Head of caudate nucleus (tissue), 42 donors: ENCODE measurements around the gene CHD1.
A peak's percentile ranks its signal among the peaks of the same experiment; 100 is the strongest.
"Not testable (repeated sequence)": the region's sequence is repeated elsewhere in the genome, so short reads cannot be mapped to it uniquely, and the experiment has no call there.

ENCODE experiments used
- DNase-seq, 42 donors: peaks; one replicate each; pipeline versions ENCODE4 v3.0.0 to v3.0.0-alpha.2; 2020 to 2021; ENCODE audit warnings: mixed read lengths in 7 of 42
- intact Hi-C: fragments of 100-400 bp; cut with DNase I; formaldehyde crosslinking; loops from one replicate; pipeline ENCODE4 v1.15.0; 2022

CHD1 gene

GRCh38 chr5:98928873-98929709, at the start of gene CHD1:
TSS of gene CHD1 (minus strand) at chr5:98929007. CDS start at chr5:98926386, 2,621 bp downstream.
- intact Hi-C loops: loop anchor here (2.0 to 5.0 kb wide), 2 partner anchors 103 to 156 kb away; partner anchors contain the start of gene RGMB

GRCh38 chr5:98978528-98978927, 49.7 kb upstream of the CHD1 start:
- no peak for DNase-seq
- intact Hi-C loops: no loop called here

More at GRCh38 chr5:98928873-98929709, at the start of gene CHD1:
- DNase-seq: peak; percentile 84 to 98 (median 94)

- DNase-seq: no peak
Measured at GRCh38 chr5:98977723-98978122, 48.9 kb upstream of the CHD1 start.

GRCh38 chr5:98975682-98976407, 47.0 kb upstream of the CHD1 start:
- intact Hi-C loops: no loop called here
- DNase-seq: no peak

More at GRCh38 chr5:98977723-98978122, 48.9 kb upstream of the CHD1 start:
- intact Hi-C loops: no loop called here

- intact Hi-C loops: no loop called here
- no peak for DNase-seq
Measured at GRCh38 chr5:98975223-98975622, 46.4 kb upstream of the CHD1 start.

- intact Hi-C loops: no loop called here
- DNase-seq: no peak
Measured at GRCh38 chr5:98969400-98969799, 40.6 kb upstream of the CHD1 start.

GRCh38 chr5:98968056-98968564, 39.3 kb upstream of the CHD1 start:
- no peak for DNase-seq
- intact Hi-C loops: no loop called here

GRCh38 chr5:98965226-98965625, 36.4 kb upstream of the CHD1 start:
- intact Hi-C loops: no loop called here
- no peak for DNase-seq

- intact Hi-C loops: no loop called here
Measured at GRCh38 chr5:98964621-98965020, 35.8 kb upstream of the CHD1 start.

GRCh38 chr5:98963019-98963418, 34.2 kb upstream of the CHD1 start:
- DNase-seq: no peak
- intact Hi-C loops: no loop called here

More at GRCh38 chr5:98964621-98965020, 35.8 kb upstream of the CHD1 start:
- DNase-seq: no peak

- intact Hi-C loops: no loop called here
- no peak for DNase-seq
Measured at GRCh38 chr5:98962587-98962986, 33.8 kb upstream of the CHD1 start.

- DNase-seq: no peak
- intact Hi-C loops: no loop called here
Measured at GRCh38 chr5:98961665-98962344, 33.0 kb upstream of the CHD1 start.

GRCh38 chr5:98957307-98957706, 28.5 kb upstream of the CHD1 start:
- intact Hi-C loops: no loop called here
- DNase-seq: no peak

GRCh38 chr5:98955888-98956287, 27.1 kb upstream of the CHD1 start:
- DNase-seq, intact Hi-C loops: not testable (repeated sequence)

GRCh38 chr5:98955471-98955870, 26.7 kb upstream of the CHD1 start:
- DNase-seq, intact Hi-C loops: not testable (repeated sequence)

GRCh38 chr5:98954392-98955028, 25.7 kb upstream of the CHD1 start:
- intact Hi-C loops: no loop called here
- DNase-seq: no peak

GRCh38 chr5:98942847-98943246, 14.0 kb upstream of the CHD1 start:
- DNase-seq: no peak
- intact Hi-C loops: no loop called here

GRCh38 chr5:98941131-98941883, 12.5 kb upstream of the CHD1 start:
- intact Hi-C loops: no loop called here
- DNase-seq: no peak
